Measurements from ENCODE around the gene TBC1D9. TPM values are rescaled to one million over a fixed set of nuclear protein-coding genes. Genes with fewer than 3 reads are reported as not detected.

The TBC1D9 gene
- polyA plus RNA-seq, 1 donor (not counting 4 experiments of a cell fraction or from before 2014, with no cell fraction given), result 11.6 TPM

DNA sequence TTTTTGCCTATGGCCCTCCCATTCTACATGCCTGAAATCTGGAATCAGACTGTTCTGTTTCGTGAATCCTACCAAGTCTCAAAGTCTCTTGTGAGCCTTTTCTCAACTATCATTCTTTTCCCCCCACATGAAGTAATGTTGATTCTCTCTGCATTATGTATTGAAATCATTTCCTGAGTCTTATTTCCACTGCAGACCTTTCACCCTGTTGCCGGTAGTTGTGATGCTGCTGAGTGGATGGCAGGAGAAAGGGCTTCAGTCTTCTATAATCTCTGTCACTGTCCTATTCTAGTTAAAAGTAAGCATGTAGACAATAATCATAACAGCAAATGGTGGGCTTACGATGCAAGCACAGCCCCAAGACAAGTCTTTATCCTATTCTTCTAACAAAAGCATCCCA lies 75.0 kb downstream of the TBC1D9 start:
- Histone ChIP-seq H3K9me1 (ENCODE audit: control insufficient read depth, extremely low read depth, insufficient read depth, low read length) (no peaks in the 10 kb centered on the region), H3K36me3 (ENCODE audit: control insufficient read depth in 2 of 2, extremely low read depth in 1 of 2, insufficient read depth in 2 of 2, low read length in 2 of 2) (peaks cover 0 to 9% of the 10 kb centered on the region in 2 experiments), H3K9me3 (ENCODE audit: control insufficient read depth, low read depth, low read length) (no peaks in the 10 kb centered on the region), H3K27me3 (ENCODE audit: control insufficient read depth, extremely low read depth, insufficient read depth, low read length) (no peaks in the 10 kb centered on the region), H3K27ac (ENCODE audit: control insufficient read depth, insufficient read depth, low read length) (no peak overlapping the region), H3K79me2 (ENCODE audit: control insufficient read depth, insufficient read depth, low read length) (no peaks in the 10 kb centered on the region), H4K20me1 (ENCODE audit: control insufficient read depth, extremely low read depth, insufficient read depth, low read length) (no peaks in the 10 kb centered on the region), H3K4me1 (ENCODE audit: control insufficient read depth, extremely low read depth, insufficient read depth, low read length) (no peaks in the 10 kb centered on the region), H3K9ac (ENCODE audit: control insufficient read depth, extremely low read depth, insufficient read depth, low read length) (no peak overlapping the region), H2AFZ (ENCODE audit: control insufficient read depth, low read length) (no peak overlapping the region), H3K4me2 (ENCODE audit: control insufficient read depth, extremely low read depth, insufficient read depth, low read depth, low read length) (no peak overlapping the region), H3K4me3 (ENCODE audit: control insufficient read depth in 2 of 3, extremely low read depth in 1 of 3, insufficient read depth in 2 of 3, low read depth in 1 of 3, low read length in 3 of 3) (no peak overlapping the region)
- FAIRE-seq (no peak), DNase-seq (ENCODE audit: low read depth, low spot score) (no peak)
- dilution Hi-C loops (cut with MboI; ENCODE audit: extremely low pct_ligation_motif_present, low sequenced_read_pairs), result no loop called here
- TF ChIP-seq EZH2 (IDR thresholded peaks at IDR 0.05; ENCODE audit: low read length), result no peak
- TF ChIP-seq, protein P1, sequence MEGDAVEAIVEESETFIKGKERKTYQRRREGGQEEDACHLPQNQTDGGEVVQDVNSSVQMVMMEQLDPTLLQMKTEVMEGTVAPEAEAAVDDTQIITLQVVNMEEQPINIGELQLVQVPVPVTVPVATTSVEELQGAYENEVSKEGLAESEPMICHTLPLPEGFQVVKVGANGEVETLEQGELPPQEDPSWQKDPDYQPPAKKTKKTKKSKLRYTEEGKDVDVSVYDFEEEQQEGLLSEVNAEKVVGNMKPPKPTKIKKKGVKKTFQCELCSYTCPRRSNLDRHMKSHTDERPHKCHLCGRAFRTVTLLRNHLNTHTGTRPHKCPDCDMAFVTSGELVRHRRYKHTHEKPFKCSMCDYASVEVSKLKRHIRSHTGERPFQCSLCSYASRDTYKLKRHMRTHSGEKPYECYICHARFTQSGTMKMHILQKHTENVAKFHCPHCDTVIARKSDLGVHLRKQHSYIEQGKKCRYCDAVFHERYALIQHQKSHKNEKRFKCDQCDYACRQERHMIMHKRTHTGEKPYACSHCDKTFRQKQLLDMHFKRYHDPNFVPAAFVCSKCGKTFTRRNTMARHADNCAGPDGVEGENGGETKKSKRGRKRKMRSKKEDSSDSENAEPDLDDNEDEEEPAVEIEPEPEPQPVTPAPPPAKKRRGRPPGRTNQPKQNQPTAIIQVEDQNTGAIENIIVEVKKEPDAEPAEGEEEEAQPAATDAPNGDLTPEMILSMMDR (optimal IDR thresholded peaks at IDR 0.05 in 1 of 3, IDR thresholded peaks at IDR 0.05 in 1 of 3, conservative IDR thresholded peaks at IDR 0.05 in 1 of 3; ENCODE audit: extremely low read depth in 1 of 3, insufficient read depth in 2 of 3, low read length in 3 of 3), result no peak

- H3K27ac ChIP-seq (ENCODE audit: control insufficient read depth, insufficient read depth, low read length), result no peak overlapping the region
- dilution Hi-C loops (cut with MboI; ENCODE audit: extremely low pct_ligation_motif_present, low sequenced_read_pairs), result no loop called here
- peaks cover 0 to 9% of the 10 kb centered on the region in 2 experiments for H3K36me3 ChIP-seq (ENCODE audit: control insufficient read depth in 2 of 2, extremely low read depth in 1 of 2, insufficient read depth in 2 of 2, low read length in 2 of 2)
- no peaks in the 10 kb centered on the region for H4K20me1 ChIP-seq (ENCODE audit: control insufficient read depth, extremely low read depth, insufficient read depth, low read length)
- H3K4me1 ChIP-seq (ENCODE audit: control insufficient read depth, extremely low read depth, insufficient read depth, low read length), result no peaks in the 10 kb centered on the region
- no peak overlapping the region for H2AFZ ChIP-seq (ENCODE audit: control insufficient read depth, low read length)
- H3K79me2 ChIP-seq (ENCODE audit: control insufficient read depth, insufficient read depth, low read length), result no peaks in the 10 kb centered on the region
- no peak overlapping the region for H3K9ac ChIP-seq (ENCODE audit: control insufficient read depth, extremely low read depth, insufficient read depth, low read length)
- no peak overlapping the region for H3K4me3 ChIP-seq (ENCODE audit: control insufficient read depth in 2 of 3, extremely low read depth in 1 of 3, insufficient read depth in 2 of 3, low read depth in 1 of 3, low read length in 3 of 3)
- no peaks in the 10 kb centered on the region for H3K27me3 ChIP-seq (ENCODE audit: control insufficient read depth, extremely low read depth, insufficient read depth, low read length)
- DNase-seq (ENCODE audit: low read depth, low spot score) (no peak), FAIRE-seq (no peak)
- H3K4me2 ChIP-seq (ENCODE audit: control insufficient read depth, extremely low read depth, insufficient read depth, low read depth, low read length), result no peak overlapping the region
- TF ChIP-seq EZH2 (IDR thresholded peaks at IDR 0.05; ENCODE audit: low read length), result no peak
- TF ChIP-seq, protein P1 (optimal IDR thresholded peaks at IDR 0.05 in 1 of 3, IDR thresholded peaks at IDR 0.05 in 1 of 3, conservative IDR thresholded peaks at IDR 0.05 in 1 of 3; ENCODE audit: extremely low read depth in 1 of 3, insufficient read depth in 2 of 3, low read length in 3 of 3), result no peak
- no peaks in the 10 kb centered on the region for H3K9me1 ChIP-seq (ENCODE audit: control insufficient read depth, extremely low read depth, insufficient read depth, low read length)
- no peaks in the 10 kb centered on the region for H3K9me3 ChIP-seq (ENCODE audit: control insufficient read depth, low read depth, low read length)
Measured at GRCh38 chr4:140680686-140681085, 75.5 kb downstream of the TBC1D9 start.
